Testis (tissue), 2 donors: ENCODE data around the gene KCNN3.

Source experiments
- CTCF ChIP-seq, 3 experiments: fragments of 450-650 bp in 2 of 3; fragments of 200-600 bp in 1 of 3; sonication (generic) in 1 of 3; IDR thresholded peaks; one replicate each; pipeline ENCODE4 v1.5.1; 2016 to 2019; ENCODE audit warnings: antibody characterized with exemption in 3 of 3, mild to moderate bottlenecking in 2 of 3, moderate library complexity in 1 of 3
- POLR2A ChIP-seq: fragments of 450-650 bp; IDR thresholded peaks from one replicate; pipeline ENCODE4 v1.6.1; 2017; ENCODE audit warnings: antibody characterized with exemption, mild to moderate bottlenecking, moderate library complexity

DNA sequence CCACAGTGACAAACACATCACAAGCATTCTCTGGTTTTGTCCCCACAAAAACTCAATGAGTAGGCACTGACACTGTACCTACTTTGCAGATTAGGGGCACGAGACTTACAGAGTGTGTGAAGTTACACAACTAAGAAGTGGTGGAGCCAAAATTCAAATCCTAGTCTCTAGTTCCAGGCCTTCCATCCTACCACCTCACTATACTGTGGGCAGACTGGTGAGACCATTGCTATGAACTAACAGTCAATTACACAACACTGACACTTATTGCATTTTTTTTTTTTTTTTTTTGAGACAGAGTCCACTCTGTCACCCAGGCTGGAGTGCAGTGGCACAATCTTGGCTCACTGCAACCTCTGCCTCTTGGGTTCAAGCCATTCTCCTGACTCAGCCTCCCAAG, 71.4 kb downstream of the KCNN3 start:
- no peak for TF ChIP-seq CTCF (IDR thresholded peaks at IDR 0.05)
- no peak for TF ChIP-seq POLR2A
